ENCODE data around the gene PPARD.

DNA sequence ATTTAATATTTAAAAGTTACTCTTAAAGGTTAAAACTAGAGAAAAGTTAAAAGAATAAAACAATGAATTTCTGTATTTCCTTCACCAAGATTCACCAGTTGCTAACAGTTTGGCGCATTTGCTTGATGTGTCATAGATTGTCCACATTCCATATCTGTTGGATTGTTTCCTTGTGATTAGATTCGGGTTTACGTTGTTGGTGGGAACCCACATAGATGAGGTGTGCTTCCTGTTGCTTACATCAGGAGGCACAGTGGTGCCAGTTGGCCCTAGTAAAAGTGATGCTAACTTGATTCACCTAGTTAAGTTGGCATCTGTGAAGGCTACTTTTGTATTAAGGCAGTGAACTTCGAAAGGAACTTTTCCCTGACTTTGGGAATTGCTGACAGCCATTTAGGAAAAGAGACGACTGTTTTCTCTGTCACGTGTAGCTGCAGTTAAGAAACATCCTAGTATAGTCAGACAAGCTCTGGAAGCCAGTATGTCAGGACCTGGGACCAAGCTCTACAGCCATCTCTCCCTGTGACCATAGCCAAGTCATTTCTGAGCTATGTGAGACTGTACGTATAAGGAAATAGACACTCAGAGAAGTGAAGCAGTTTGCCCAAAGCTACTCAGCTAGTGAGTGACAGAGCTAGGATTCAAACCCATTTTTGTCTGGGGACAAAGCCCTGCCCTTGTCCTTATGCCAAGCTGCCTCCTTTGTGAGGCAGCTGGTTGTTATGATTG is 49.0 kb downstream of the PPARD start:
- TF ChIP-seq POLR2A (IDR thresholded peaks at IDR 0.05) (no peak), CTCF (IDR thresholded peaks at IDR 0.05) (no peak)

Data from lower leg skin (tissue), 3 donors.